GM12865 (cell line): ENCODE results near the gene COL11A2.

Experiments used
- DNase-seq: peaks from one replicate; pipeline ENCODE4 v3.0.0; 2010; ENCODE audit warnings: low read depth
- H3K4me3 ChIP-seq: 2 replicates; pipeline ENCODE4 v1.5.1; 2011; ENCODE audit warnings: mild to moderate bottlenecking, low read depth, low read length, control low read depth
- CTCF ChIP-seq: IDR thresholded peaks from 2 replicates; pipeline ENCODE4 v1.5.1; 2011; ENCODE audit warnings: low read length, control low read depth, low read depth, inconsistent platforms; ENCODE audit not compliant: insufficient read depth; ENCODE audit errors: missing control alignments

The COL11A2 gene

GRCh38 chr6:33206864-33207551 lies 14.7 kb upstream of the COL11A2 start:
- no peak for DNase-seq
- H3K4me3 ChIP-seq: peak overlapping the region; percentile 93; the same call in 1 of the 2 replicates
- TF ChIP-seq CTCF: no peak

GRCh38 chr6:33206027-33206863 lies 14.0 kb upstream of the COL11A2 start:
- DNase-seq: no peak
- TF ChIP-seq CTCF: no peak
- H3K4me3 ChIP-seq: no peak overlapping the region

GRCh38 chr6:33205191-33206026 lies 13.1 kb upstream of the COL11A2 start:
- peak; percentile 53 for DNase-seq
- peak overlapping the region; percentile 66 for H3K4me3 ChIP-seq
- no peak for TF ChIP-seq CTCF

- TF ChIP-seq CTCF: no peak
- H3K4me3 ChIP-seq: peak within 1 kb of the TSS; percentile 66
Measured at GRCh38 chr6:33204415-33205190, 12.3 kb upstream of the COL11A2 start, which contains the start of gene HSD17B8. Gene HSD17B8 (plus strand): TSS chr6:33204655. CDS start chr6:33204669, 14 bp downstream.

GRCh38 chr6:33204165-33204414 lies 11.8 kb upstream of the COL11A2 start:
- no peak for TF ChIP-seq CTCF
- no peak for DNase-seq
- no peak overlapping the region for H3K4me3 ChIP-seq

More at GRCh38 chr6:33204415-33205190, 12.3 kb upstream of the COL11A2 start, which contains the start of gene HSD17B8:
- peak; percentile 94 for DNase-seq
